Loucy (cell line): ENCODE data around the gene SZT2.

Source experiments
- H2AFZ ChIP-seq: fragments of 200-600 bp; sonication (generic); 2 replicates; pipeline ENCODE4 v1.6.0; 2016; ENCODE audit warnings: antibody characterized with exemption, mild to moderate bottlenecking, low read length, moderate library complexity
- H3F3A ChIP-seq: fragments of 200-600 bp; 2 replicates; pipeline ENCODE4 v1.6.0; 2016; ENCODE audit warnings: antibody characterized with exemption, low read depth, mild to moderate bottlenecking
- H3K27me3 ChIP-seq: fragments of 200-600 bp; sonication (generic); 2 replicates; pipeline ENCODE4 v1.6.1; 2014; ENCODE audit warnings: low read length, mild to moderate bottlenecking; ENCODE audit not compliant: insufficient read depth, poor library complexity, severe bottlenecking
- H3K36me3 ChIP-seq: fragments of 200-600 bp; sonication (generic); 2 replicates; pipeline ENCODE4 v1.6.1; 2016; ENCODE audit warnings: low read length; ENCODE audit not compliant: insufficient read depth
- H3K4me1 ChIP-seq: fragments of 200-600 bp; sonication (generic); 2 replicates; pipeline ENCODE4 v1.5.1; 2014; ENCODE audit warnings: low read length, mild to moderate bottlenecking; ENCODE audit not compliant: insufficient read depth, poor library complexity, severe bottlenecking
- H3K4me2 ChIP-seq: fragments of 200-600 bp; sonication (generic); 2 replicates; pipeline ENCODE4 v1.6.0; 2014; ENCODE audit warnings: antibody characterized with exemption, low read length, low read depth, mild to moderate bottlenecking; ENCODE audit not compliant: poor library complexity, severe bottlenecking
- H3K4me3 ChIP-seq: fragments of 200-600 bp; sonication (generic); 2 replicates; pipeline ENCODE4 v1.5.1; 2014; ENCODE audit warnings: low read length, mild to moderate bottlenecking, mixed read lengths; ENCODE audit not compliant: poor library complexity, severe bottlenecking
- H3K79me2 ChIP-seq: fragments of 200-600 bp; sonication (generic); 2 replicates; pipeline ENCODE4 v1.6.1; 2014; ENCODE audit warnings: low read length; ENCODE audit not compliant: insufficient read depth
- H3K9ac ChIP-seq: fragments of 200-600 bp; sonication (generic); 2 replicates; pipeline ENCODE4 v1.6.0; 2014; ENCODE audit warnings: mild to moderate bottlenecking, low read depth, low read length, moderate library complexity; ENCODE audit not compliant: poor library complexity, severe bottlenecking
- H3K9me2 ChIP-seq: fragments of 200-600 bp; sonication (generic); replicated peaks from 2 replicates; pipeline ENCODE4 v1.6.1; 2016; ENCODE audit warnings: low read depth, low read length, mixed read lengths
- H3K9me3 ChIP-seq: fragments of 200-600 bp; sonication (generic); 2 replicates; pipeline ENCODE4 v1.6.1; 2014; ENCODE audit warnings: mild to moderate bottlenecking, antibody characterized with exemption, low read length, low read depth; ENCODE audit not compliant: insufficient read depth
- H4K20me1 ChIP-seq: fragments of 200-600 bp; sonication (generic); 2 replicates; pipeline ENCODE4 v1.6.0; 2014; ENCODE audit warnings: antibody characterized with exemption, low read length, mild to moderate bottlenecking; ENCODE audit not compliant: insufficient read depth, poor library complexity, severe bottlenecking
- EZH2phosphoT487 ChIP-seq: fragments of 200-600 bp; IDR thresholded peaks from 2 replicates; pipeline ENCODE4 v1.6.1; 2018; ENCODE audit warnings: antibody characterized with exemption, mild to moderate bottlenecking, moderate library complexity, borderline replicate concordance
- TF ChIP-seq, protein P1 (sequence below): fragments of 200-600 bp; sonication (generic); conservative IDR thresholded peaks from 2 replicates; pipeline ENCODE4 v1.5.1; 2014; ENCODE audit warnings: mild to moderate bottlenecking, antibody characterized with exemption, low read length

SZT2 gene

DNA sequence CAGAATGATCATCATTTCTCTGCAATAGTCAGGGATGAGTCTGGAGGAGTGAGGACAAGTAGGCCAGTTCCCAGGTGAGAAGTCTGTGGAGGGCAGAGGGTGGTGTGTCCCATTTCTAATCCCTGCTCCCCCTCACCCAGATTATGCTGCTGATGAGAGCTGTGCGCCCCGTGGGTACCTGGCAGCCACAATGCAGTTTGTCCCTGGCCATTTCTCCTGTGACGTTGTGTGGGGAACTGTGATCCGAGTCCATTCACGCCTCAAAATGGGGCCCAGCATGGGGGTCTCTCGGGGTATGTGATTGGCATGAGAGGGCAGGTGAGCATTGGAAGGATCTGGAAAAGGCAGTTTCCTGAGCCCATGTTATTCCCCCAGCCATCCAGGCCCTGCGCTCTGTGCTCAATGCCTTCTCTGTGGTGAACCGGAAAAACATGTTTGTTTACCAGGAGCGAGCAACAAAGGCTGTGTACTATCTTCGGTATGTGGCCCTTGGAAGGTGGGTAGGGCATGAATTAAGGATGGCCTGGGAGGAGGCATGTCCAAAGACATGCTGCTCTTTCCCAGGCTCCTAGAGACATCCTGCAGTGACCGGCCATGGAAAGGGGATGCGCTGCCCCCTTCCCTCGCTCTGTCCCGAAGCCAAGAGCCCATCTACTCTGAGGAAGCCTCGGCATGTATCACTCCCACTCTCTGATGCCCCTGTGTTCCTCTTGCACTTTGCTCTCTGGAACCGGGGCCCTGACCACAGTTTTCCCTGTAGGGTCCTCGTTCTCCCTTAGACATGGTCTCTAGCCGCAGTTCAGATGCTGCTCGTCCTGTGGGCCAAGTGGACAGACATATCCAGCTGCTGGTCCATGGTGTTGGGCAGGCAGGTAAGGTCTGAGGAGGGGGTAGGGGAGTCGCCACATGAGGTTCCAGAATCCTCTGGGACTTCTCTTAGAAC is 47.6 kb downstream of the SZT2 start:
- H4K20me1 ChIP-seq, result no peaks in the 10 kb centered on the region
- no peaks in the 10 kb centered on the region for H3K27me3 ChIP-seq
- H3K9me3 ChIP-seq, result no peaks in the 10 kb centered on the region
- H3F3A ChIP-seq, result no peaks in the 10 kb centered on the region
- H2AFZ ChIP-seq, result no peak overlapping the region
- no peak overlapping the region for H3K4me3 ChIP-seq
- no peak overlapping the region for H3K9ac ChIP-seq
- H3K9me2 ChIP-seq, result no peaks in the 10 kb centered on the region
- H3K4me2 ChIP-seq, result no peak overlapping the region
- H3K79me2 ChIP-seq, result no peaks in the 10 kb centered on the region
- no peaks in the 10 kb centered on the region for H3K4me1 ChIP-seq
- TF ChIP-seq, protein P1, sequence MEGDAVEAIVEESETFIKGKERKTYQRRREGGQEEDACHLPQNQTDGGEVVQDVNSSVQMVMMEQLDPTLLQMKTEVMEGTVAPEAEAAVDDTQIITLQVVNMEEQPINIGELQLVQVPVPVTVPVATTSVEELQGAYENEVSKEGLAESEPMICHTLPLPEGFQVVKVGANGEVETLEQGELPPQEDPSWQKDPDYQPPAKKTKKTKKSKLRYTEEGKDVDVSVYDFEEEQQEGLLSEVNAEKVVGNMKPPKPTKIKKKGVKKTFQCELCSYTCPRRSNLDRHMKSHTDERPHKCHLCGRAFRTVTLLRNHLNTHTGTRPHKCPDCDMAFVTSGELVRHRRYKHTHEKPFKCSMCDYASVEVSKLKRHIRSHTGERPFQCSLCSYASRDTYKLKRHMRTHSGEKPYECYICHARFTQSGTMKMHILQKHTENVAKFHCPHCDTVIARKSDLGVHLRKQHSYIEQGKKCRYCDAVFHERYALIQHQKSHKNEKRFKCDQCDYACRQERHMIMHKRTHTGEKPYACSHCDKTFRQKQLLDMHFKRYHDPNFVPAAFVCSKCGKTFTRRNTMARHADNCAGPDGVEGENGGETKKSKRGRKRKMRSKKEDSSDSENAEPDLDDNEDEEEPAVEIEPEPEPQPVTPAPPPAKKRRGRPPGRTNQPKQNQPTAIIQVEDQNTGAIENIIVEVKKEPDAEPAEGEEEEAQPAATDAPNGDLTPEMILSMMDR, result no peak
- no peak for TF ChIP-seq EZH2phosphoT487
- H3K36me3 ChIP-seq, result peaks cover 24% of the 10 kb centered on the region; the same call in 1 of the 2 replicates

GRCh38 chr1:43438006-43438405 is 48.3 kb downstream of the SZT2 start:
- Histone ChIP-seq H3K9me2 (no peaks in the 10 kb centered on the region), H3K36me3 (peaks cover 17% of the 10 kb centered on the region; the same call in 1 of the 2 replicates)

GRCh38 chr1:43438576-43438952 is 48.9 kb downstream of the SZT2 start:
- no peaks in the 10 kb centered on the region for H3K9me3 ChIP-seq
- no peak overlapping the region for H2AFZ ChIP-seq
- peaks cover 14% of the 10 kb centered on the region; the same call in 1 of the 2 replicates for H3K36me3 ChIP-seq
- no peaks in the 10 kb centered on the region for H3K9me2 ChIP-seq
- no peaks in the 10 kb centered on the region for H3F3A ChIP-seq
- H3K4me2 ChIP-seq, result no peak overlapping the region
- TF ChIP-seq EZH2phosphoT487, result no peak
- TF ChIP-seq, protein P1, result no peak
- H3K9ac ChIP-seq, result no peak overlapping the region
- H3K4me1 ChIP-seq, result no peaks in the 10 kb centered on the region
- H4K20me1 ChIP-seq, result no peaks in the 10 kb centered on the region
- H3K79me2 ChIP-seq, result no peaks in the 10 kb centered on the region
- H3K4me3 ChIP-seq, result no peak overlapping the region
- no peaks in the 10 kb centered on the region for H3K27me3 ChIP-seq

More at GRCh38 chr1:43438006-43438405, 48.3 kb downstream of the SZT2 start:
- H3K4me2 ChIP-seq, result no peak overlapping the region
- no peak overlapping the region for H3K9ac ChIP-seq
- no peaks in the 10 kb centered on the region for H3K79me2 ChIP-seq
- H3K27me3 ChIP-seq, result no peaks in the 10 kb centered on the region
- H3K4me3 ChIP-seq, result no peak overlapping the region
- H3K9me3 ChIP-seq, result no peaks in the 10 kb centered on the region
- H3F3A ChIP-seq, result no peaks in the 10 kb centered on the region
- H2AFZ ChIP-seq, result no peak overlapping the region
- H3K4me1 ChIP-seq, result no peaks in the 10 kb centered on the region
- TF ChIP-seq EZH2phosphoT487, result no peak
- TF ChIP-seq, protein P1, result no peak
- no peaks in the 10 kb centered on the region for H4K20me1 ChIP-seq
